ENCODE measurements around the gene SP1. TPM values are rescaled to one million over a fixed set of nuclear protein-coding genes. Genes with fewer than 3 reads are reported as not detected.
"Not testable (repeated sequence)": the region's sequence is repeated elsewhere in the genome, so short reads cannot be mapped to it uniquely, and the experiment has no call there.

The SP1 gene
- total RNA-seq, 1 experiment from 2014 or later: 35.2 TPM

DNA sequence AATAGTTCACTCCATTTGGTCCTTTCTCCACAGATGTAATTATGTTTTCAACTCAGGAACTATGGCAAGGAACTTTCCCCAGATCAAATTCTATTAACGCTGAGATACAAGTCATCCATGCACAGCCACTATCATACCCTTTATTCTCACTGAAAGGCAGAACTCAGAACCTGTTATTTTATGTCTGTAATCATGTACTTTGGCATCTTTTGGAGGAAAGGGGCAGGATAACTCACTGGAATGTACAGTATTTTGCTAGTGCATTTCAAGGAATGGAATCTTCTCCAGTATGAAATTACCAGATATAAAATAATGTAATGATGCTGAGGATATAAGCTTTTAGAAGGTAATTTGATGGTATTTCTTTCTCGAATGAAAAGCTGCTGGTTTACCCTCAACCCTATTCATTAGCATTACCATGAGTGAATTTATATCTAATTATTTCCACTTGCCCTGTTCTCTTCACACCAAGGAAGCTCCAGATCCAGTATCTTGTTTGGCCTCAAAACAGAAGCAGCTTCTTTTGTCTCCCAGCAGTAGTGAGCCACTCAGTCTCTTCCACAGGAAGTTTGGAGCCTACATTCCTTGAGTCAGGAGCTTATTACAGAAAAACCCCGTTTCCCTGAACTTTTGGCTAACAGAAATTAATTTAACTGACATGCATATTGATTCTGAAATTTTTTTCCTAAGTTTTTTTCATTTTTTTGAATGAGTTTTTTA, 33.7 kb downstream of the SP1 start:
- DNase-seq (ENCODE audit: low read depth): no peak

DNA sequence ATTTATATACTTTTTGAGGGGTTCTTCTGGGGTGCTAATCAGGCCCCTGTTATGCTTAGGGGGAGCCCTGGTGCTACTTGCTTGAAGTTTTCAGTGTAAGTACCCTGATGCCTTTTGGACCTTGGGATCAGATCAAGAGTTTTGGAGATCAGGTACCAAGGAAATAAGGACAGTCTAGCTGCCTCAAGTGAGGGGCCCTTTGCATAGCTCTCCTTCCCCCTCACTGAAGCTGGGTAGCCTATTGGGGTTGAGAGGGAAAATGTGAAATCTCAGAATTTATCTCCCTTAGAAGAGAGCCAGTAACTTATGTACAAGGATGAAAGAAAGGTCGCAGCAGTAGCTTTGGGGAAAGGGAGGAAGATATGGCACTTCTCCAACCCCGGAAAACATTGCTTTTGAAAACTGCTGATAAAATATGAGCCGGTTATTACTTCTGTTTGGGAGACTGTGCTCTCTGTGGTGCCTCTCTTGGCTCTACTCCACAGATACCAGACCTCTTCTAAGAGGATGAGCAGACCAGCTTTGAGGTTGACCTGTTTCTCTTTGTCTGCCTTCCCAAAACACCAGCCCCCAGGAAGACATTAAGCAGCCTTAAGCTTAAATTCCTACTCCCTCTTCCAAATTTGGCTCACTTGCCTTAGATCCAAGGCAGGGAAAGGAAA, 34.9 kb downstream of the SP1 start:
- DNase-seq (ENCODE audit: low read depth): no peak

DNA sequence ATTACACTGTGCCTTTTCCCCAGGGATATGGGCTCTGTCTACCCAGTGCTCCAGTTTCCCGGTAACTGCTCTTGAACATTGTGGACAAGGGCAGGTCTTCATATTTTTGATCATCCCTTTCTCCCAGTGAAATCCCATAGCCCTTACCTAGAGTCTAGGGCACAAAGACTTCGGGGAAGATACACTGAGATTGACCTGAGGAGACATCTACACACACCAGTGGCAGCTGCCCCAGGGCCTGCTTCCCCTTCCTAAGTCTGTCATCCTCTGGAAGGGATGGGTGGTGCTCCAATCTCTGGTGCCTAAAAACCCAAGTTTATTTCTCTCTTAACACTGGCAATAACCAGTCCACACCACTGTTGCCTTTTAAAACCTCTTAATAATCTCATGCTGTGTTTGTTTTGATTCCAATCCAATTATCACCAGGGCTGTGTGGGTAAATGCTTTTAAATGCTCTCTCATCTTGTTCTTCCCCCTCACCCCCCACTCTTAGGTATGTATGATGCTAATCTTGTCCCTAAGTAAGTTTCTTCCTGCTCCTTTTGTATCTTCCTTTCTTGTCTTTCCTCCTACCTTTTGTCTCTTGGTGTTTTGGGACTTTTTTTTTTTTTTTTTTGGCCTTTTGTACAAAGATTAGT, 35.9 kb downstream of the SP1 start:
- DNase-seq (ENCODE audit: low read depth): not testable (repeated sequence)

DNA sequence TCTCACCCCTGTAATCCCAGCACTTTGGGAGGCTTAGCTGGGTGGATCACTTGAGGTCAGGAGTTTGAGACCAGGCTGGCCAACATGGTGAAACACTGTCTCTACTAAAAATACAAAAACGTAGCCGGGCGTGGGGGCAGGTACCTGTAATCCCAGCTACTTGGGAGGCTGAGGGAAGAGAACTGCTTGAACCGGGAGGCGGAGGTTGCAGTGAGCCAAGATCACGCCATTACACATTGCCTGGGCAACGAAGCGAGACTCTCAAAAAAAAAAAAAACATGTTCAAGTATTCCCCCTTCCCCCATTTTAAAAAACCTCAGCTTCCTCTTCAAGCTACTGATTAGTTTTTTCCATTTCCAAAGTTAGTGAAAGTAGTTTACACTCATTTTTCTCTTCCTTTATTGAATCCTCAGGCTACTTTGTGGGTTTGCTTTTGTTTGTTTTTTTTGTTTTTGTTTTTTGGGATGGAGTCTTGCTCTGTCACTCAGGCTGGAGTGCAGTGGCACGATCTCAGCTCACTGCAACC, 37.4 kb downstream of the SP1 start:
- DNase-seq (ENCODE audit: low read depth): not testable (repeated sequence)

DNA sequence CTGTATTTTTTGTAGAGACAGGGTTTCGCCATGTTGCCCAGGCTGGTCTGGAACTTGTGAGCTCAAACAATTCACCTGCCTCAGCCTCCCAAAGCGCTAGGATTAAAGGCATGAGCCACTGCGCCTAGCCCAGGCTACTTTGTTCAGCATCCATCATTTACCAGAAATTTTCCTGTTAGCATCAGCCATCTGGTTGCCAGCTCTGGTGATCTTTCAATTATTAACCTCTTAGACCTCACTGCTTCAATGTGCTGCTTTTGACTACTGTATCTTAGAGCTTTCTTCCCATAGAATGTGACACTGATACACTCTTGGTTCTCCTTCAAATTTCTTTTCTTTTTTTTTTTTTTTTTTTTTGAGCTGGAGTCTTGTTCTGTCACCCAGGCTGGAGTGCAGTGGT, 38.2 kb downstream of the SP1 start:
- DNase-seq (ENCODE audit: low read depth): no peak

DNA sequence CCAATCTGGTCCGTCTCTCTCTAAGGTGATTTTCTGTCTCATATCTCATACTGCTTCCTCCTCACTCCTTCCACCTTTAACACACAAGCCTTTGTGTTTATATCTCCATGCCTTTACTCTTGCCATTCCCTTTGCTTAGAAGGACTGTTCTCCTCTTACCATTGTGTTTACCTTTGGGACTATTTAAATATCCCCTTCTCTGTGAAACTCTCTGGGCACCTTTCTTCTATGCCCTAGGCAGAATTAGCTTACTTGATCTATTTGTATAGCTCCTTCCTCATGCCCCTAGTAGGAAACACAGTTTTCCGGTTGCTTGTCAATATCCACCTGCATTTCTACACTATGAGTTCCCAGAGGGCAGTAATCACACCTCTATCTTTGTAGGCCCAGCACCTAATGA, 39.8 kb downstream of the SP1 start:
- DNase-seq (ENCODE audit: low read depth): no peak

DNA sequence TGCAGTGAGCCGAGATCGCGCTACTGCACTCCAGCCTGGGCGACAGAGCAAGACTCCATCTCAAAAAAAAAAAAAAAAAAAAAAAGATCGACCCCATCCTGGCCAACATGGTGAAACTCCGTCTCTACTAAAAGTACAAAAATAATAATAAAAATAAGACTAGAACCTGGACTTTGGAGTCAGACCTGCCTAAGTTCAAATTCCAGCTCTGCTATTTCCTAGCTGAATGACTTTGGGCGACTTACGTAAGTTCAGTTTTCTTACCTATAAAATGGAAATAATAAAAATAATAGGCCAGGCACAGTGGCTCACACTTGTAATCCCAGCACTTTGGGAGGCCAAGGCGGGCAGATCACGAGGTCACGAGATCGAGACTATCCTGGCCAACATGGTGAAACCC, 42.3 kb downstream of the SP1 start:
- DNase-seq (ENCODE audit: low read depth): not testable (repeated sequence)

DNA sequence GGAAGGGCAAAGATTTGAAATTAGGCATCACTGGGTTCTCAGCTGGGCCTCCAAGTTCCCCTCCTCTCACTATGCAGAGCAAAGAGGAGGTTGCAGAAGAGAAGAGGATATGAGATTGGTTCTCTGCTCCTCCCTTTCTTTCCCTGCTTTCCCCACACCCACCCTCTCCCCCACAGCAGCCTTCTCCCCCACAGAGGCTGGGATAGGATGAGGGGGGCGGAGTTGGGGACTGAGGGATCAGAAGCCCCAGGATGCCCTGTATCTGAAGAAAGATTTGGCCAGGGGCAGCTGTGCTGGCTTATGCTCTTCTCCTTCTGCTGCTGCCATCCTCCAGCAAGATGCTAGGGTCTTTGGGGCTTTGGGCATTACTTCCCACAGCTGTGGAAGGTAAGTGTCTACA, 43.6 kb downstream of the SP1 start, which contains the start of gene AMHR2:
Gene AMHR2 (plus strand): TSS at position 259 of the 400 bp plus-strand sequence. CDS start 80 bp downstream, at position 339.
- DNase-seq (ENCODE audit: low read depth): no peak

DNA sequence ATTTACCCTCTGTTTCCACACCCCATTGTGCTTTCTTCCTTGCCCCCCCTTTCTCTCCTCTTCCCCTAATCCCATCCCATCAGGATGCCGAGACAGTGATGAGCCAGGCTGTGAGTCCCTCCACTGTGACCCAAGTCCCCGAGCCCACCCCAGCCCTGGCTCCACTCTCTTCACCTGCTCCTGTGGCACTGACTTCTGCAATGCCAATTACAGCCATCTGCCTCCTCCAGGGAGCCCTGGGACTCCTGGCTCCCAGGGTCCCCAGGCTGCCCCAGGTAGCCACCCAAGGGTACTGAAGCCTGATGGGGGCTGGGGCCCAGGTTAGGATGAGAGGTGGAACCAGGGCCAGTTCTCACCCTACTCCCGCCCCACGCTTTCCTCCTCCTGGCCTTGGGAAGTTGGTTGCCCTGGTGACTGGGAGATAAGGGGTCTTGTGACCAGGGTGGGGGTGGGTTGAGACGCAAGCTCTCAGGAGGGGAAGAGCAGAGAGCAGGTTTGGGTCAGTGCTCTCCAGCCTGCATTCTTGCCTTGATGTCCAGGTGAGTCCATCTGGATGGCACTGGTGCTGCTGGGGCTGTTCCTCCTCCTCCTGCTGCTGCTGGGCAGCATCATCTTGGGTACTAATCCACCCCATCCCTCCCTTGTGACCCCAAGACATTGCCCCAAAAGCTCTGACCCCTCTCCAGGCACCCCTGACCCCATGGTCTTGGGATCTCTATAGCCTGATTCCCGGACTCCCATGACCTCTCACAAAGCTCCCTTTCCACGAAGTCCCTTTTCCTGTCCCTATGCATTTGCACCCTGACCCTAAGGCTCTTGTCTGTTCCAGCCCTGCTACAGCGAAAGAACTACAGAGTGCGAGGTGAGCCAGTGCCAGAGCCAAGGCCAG, 44.9 kb downstream of the SP1 start:
- DNase-seq (ENCODE audit: low read depth): no peak

DNA sequence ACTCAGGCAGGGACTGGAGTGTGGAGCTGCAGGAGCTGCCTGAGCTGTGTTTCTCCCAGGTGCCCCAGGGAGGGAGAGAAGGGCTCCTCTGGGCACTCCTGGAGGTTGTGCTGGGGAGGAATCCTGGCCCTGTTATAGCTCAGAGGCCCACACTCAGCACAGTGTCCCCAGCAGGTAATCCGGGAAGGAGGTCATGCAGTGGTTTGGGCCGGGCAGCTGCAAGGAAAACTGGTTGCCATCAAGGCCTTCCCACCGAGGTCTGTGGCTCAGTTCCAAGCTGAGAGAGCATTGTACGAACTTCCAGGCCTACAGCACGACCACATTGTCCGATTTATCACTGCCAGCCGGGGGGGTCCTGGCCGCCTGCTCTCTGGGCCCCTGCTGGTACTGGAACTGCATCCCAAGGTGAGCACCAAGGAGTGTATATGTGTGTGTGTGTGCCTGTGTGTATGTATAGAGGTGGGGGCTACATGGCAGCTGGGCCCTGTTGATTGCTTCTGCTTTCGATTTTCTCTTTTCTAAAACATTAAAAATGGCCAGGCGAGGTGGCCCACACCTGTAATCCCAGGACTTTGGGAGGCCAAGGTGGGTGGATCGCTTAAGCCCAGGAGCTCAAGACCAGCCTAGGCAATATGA, 45.7 kb downstream of the SP1 start:
- DNase-seq (ENCODE audit: low read depth): no peak

DNA sequence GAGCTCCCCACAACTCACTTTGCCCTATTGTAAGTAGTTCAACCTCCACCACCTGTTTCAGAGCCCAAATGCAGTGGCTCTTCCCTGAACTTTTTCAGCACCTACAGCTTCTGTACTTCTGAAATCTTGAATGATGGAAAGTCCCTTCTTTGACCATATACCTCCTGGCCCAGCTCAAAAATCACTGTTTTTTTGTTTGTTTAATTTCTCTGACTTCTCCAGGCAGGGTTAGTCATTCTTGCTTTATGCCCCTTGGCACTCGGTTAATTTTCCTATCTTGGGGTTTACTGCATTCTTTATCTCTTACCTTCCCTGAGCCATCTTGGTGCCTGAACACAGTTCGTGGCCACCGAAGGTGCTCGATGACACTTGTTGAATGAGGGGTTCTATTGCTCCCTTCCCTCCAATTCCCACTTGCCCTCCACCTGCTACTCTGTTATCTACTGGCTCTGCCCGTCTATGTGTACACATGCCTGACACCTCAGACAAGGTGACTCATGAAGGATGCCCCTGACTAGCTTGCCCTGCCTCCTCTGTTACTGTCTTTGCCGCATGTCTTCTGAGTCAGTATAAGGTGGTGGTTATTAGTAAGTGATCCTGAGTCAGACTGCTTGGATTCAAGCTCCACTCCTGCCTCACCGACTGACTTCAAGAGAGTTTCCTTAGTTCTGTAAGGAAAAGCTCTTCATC, 48.1 kb downstream of the SP1 start:
- DNase-seq (ENCODE audit: low read depth): peak; percentile 83

DNA sequence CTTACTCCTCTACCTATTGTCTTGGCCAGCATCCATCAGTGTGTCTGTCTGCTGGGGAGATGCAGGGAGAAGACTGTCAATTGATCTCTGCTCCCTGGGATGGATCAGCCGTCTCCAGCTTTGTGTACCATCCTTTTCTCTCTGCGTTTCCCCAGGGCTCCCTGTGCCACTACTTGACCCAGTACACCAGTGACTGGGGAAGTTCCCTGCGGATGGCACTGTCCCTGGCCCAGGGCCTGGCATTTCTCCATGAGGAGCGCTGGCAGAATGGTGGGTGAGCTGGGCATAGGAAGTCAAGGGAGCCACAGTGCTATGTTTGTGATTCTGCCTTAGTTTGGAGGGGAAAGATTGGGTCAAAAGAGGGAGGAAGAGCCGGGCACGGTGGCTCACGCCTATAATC, 48.8 kb downstream of the SP1 start:
- no peak for DNase-seq (ENCODE audit: low read depth)

DNA sequence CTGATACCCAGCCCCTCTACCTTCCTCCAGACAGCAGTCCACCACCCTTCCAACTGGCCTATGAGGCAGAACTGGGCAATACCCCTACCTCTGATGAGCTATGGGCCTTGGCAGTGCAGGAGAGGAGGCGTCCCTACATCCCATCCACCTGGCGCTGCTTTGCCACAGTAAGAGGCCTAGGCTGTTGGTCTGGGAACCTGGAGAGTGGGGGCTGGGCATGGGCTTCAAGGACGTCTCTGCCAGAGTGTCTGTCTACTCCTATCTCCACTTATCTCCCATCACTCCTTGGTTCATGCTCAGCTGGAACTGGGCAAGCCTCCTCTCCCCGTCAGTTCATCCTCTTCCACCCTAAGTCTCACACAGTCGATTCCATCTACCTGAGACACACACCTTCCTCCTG, 50.1 kb downstream of the SP1 start:
- DNase-seq (ENCODE audit: low read depth): no peak

DNA sequence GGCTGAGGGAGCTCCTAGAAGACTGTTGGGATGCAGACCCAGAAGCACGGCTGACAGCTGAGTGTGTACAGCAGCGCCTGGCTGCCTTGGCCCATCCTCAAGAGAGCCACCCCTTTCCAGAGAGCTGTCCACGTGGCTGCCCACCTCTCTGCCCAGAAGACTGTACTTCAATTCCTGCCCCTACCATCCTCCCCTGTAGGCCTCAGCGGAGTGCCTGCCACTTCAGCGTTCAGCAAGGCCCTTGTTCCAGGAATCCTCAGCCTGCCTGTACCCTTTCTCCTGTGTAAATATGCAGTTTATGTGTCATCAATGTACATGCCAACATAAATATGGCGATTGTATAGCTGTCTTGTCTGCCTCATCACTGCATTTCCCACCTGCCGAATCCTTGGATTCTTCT, 51.2 kb downstream of the SP1 start:
- no peak for DNase-seq (ENCODE audit: low read depth)

DNA sequence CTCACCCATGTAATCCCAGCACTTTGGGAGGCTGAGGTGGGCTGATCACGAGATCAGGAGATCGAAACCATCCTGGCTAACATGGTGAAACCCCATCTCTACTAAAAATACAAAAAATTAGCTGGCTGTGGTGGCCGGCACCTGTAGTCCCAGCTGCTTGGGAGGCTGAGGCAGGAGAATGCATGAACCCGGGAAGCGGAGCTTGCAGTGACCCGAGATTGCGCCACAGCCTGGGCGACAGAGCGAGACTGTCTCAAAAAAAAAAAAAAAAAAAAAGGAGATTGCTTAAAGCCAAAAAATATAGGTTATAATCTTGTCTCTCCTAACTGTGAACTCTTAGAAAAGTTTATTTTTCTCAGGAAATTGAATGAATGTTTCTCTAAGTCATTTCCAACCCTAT, 55.4 kb downstream of the SP1 start:
- not testable (repeated sequence) for DNase-seq (ENCODE audit: low read depth)

DNA sequence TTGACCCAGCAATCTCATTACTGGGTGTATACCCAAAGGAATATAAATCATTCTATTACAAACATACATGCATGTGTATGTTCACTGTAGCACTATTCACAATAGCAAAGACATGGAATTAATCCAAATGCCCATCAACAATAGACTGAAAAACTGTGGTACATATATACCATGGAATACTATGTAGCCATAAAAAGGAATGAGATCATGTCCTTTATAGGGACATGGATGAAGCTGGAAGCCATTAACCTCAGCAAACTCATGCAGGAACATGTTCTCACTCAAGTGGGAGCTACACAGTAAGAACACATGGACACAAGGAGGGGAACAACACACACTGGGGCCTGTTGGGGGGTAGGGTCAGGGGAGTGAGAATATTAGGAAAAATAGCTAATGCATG, 59.6 kb downstream of the SP1 start:
- DNase-seq (ENCODE audit: low read depth): not testable (repeated sequence)

DNA sequence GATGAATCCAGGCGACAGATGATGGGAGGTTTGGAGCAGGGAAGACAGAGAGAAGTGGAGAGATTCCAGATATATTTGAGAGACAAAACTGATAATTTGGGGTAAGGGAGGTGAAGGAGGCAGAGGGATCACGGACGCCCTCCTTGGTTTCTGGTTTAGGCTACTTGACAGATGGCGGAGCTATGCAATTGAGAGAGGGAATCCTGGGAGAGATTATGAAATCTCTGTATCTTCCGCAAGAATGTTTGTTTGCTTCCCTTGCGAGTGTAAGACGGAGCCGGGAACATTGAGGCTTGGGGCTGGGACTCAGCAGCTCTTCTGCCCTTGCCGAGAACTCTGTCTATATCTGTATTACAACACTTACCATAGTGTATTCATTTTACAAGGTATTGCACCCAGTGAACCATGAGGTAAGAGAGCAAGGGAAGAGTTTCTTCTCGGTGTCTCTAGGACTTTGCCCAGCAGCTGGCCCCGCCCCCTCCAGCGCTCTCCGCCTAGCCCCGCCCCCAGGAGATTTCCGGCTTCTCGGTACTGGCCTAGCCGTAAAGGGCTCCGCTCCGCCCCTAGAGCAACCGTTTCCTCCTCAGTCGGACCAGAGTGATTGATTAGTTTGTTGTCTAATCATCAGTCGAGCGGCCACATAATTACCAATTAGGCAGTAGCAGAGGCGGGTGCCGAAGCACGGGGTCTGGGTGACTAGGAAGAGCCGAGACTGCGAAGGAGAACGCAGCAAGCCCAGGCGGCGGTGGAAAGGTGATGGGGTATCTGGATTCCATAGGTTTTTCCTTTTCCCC, 61.3 kb downstream of the SP1 start, which contains the start of gene PRR13:
Gene PRR13 (plus strand): TSS at position 695 of the 794 bp plus-strand sequence. CDS start 981 bp downstream, outside the sequence.
- peak; percentile 99 for DNase-seq (ENCODE audit: low read depth)

DNA sequence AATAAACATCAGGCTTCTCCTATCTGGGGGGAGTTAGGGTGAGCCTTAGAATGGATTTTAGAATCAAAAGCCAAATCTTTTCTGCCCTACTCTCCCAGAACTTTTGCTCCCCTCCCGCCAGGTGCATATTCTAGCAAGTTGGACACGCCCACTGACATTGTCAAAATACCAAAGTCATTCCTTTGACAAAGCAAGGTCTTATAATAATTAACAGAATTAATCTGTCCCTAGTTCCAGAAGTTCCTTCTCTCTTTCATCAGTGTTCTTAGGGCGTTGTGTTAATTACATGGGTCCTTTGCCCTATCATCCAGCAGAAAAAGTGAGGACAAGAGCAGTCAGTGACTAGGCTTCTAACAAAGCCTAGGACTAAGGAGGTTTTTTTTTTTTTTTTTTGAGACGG, 64.0 kb downstream of the SP1 start:
- no peak for DNase-seq (ENCODE audit: low read depth)

DNA sequence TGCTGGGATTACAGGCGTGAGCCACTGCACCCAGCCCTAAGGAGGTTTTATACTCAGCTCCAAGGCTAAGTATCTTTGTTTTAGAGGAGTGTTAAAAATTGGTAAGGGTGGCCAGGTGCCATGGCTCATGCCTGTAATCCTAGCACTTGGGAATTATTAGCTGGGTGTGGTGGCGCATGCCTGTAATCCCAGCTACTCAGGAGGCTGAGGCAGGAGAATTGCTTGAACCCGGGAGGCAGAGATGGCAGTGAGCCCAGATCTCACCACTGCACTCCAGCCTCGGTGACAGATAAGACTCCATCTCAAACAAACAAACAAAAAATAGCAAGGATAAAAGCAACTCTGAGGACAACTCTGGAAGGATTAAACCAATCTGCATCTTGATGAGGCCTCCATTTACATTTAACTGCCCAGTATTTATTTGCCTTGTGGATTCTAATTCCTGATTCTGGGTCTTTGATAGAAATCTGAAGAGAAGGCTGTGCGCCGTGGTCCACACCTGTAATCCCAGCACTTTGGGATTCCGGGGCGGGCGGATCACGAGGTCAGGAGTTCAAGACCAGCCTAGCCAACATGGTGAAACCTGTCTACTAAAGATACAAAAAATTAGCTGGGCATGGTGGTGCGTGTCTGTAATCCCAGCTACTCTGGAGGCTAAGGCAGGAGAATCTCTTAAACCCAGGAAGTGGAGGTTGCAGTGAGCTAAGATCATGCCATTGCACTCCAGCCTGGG, 64.8 kb downstream of the SP1 start:
- DNase-seq (ENCODE audit: low read depth): not testable (repeated sequence)

All from RPMI7951 (cell line).